IMR-90 (cell line): ENCODE results near the gene CREB5. TPM values are rescaled to one million over a fixed set of nuclear protein-coding genes. Genes with fewer than 3 reads are reported as not detected.

ENCODE experiments used
- ATAC-seq: fragments of 200-7000 bp; cut with Tn5 transposase; 2 replicates; pipeline ENCODE4 v1.9.1; 2020; ENCODE audit warnings: low read depth, mild to moderate bottlenecking, moderate library complexity
- BruUV-seq: library from RNA; stranded (reverse); fragments of 400-500 nt; replicated peaks from 2 replicates; lab custom pipeline; 2021; lab: Mats Ljungman, UMichigan
- CTCF ChIA-PET: fragments of 300-600 bp; formaldehyde crosslinking; extraction: SDS; loops from one replicate; lab custom pipeline; 2021; ENCODE audit warnings: antibody characterized with exemption; lab: Yijun Ruan, JAX
- POLR2A ChIA-PET: fragments of 300-600 bp; sonication (Branson Sonifier 250); formaldehyde crosslinking; loops from one replicate; lab custom pipeline; 2022; ENCODE audit warnings: antibody characterized with exemption; ENCODE audit not compliant: unreplicated experiment; lab: Charles Lee
- DNase-seq: peaks from one replicate; pipeline ENCODE4 v3.0.0; 2013
- H2AFZ ChIP-seq: replicated peaks from 2 replicates; pipeline ENCODE3; 2013; ENCODE audit warnings: low read length, mild to moderate bottlenecking; ENCODE audit not compliant: poor library complexity
- H2AK5ac ChIP-seq: 2 replicates; pipeline ENCODE4 v1.6.1; 2013; ENCODE audit warnings: low read depth, low read length, inconsistent platforms
- H2AK9ac ChIP-seq: replicated peaks from 2 replicates; pipeline ENCODE3; 2013; ENCODE audit warnings: mild to moderate bottlenecking, low read depth, low read length, moderate library complexity; ENCODE audit not compliant: poor library complexity
- H2BK120ac ChIP-seq: 2 replicates; pipeline ENCODE4 v1.6.1; 2013; ENCODE audit warnings: low read depth, low read length, inconsistent platforms
- H2BK15ac ChIP-seq: 3 replicates; pipeline ENCODE4 v1.6.1; 2013; ENCODE audit warnings: low read depth, low read length, inconsistent platforms
- H2BK20ac ChIP-seq: 2 replicates; pipeline ENCODE4 v1.6.1; 2013; ENCODE audit warnings: low read depth, mild to moderate bottlenecking, inconsistent platforms, low read length, moderate library complexity
- H2BK5ac ChIP-seq: 2 replicates; pipeline ENCODE4 v1.6.1; 2013; ENCODE audit warnings: mild to moderate bottlenecking, low read depth, low read length, inconsistent platforms; ENCODE audit not compliant: poor library complexity, severe bottlenecking
- H3K14ac ChIP-seq: replicated peaks from 2 replicates; pipeline ENCODE4 v1.6.1; 2013; ENCODE audit warnings: low read depth, low read length, inconsistent platforms
- H3K18ac ChIP-seq: 2 replicates; pipeline ENCODE4 v1.6.1; 2013; ENCODE audit warnings: low read depth, low read length, control low read depth
- H3K23ac ChIP-seq: 2 replicates; pipeline ENCODE4 v1.6.1; 2013; ENCODE audit warnings: low read depth, low read length, inconsistent platforms
- H3K27ac ChIP-seq: 2 replicates; pipeline ENCODE4 v1.5.1; 2013; ENCODE audit warnings: mild to moderate bottlenecking, control low read depth, low read length; ENCODE audit not compliant: insufficient read depth
- H3K27me3 ChIP-seq: 2 replicates; pipeline ENCODE4 v1.6.1; 2013; ENCODE audit warnings: low read length; ENCODE audit not compliant: control insufficient read depth, insufficient read depth
- H3K36me3 ChIP-seq: 2 replicates; pipeline ENCODE4 v1.6.1; 2013; ENCODE audit warnings: low read length, mixed read lengths; ENCODE audit not compliant: control insufficient read depth, insufficient read depth
- H3K4ac ChIP-seq: 2 replicates; pipeline ENCODE4 v1.6.1; 2013; ENCODE audit warnings: low read depth, low read length, inconsistent platforms
- H3K4me1 ChIP-seq: 2 replicates; pipeline ENCODE4 v1.6.1; 2013; ENCODE audit warnings: low read length, mixed read lengths; ENCODE audit not compliant: control insufficient read depth, insufficient read depth
- H3K4me2 ChIP-seq: 2 replicates; pipeline ENCODE4 v1.6.1; 2013; ENCODE audit warnings: low read depth, mild to moderate bottlenecking, control low read depth, low read length, moderate library complexity
- H3K4me3 ChIP-seq: 2 replicates; pipeline ENCODE4 v1.5.1; 2013; ENCODE audit warnings: low read depth, mild to moderate bottlenecking, control low read depth, low read length, moderate library complexity; ENCODE audit not compliant: insufficient read depth
- H3K56ac ChIP-seq: 2 replicates; pipeline ENCODE4 v1.6.1; 2013; ENCODE audit warnings: low read length, inconsistent platforms; ENCODE audit not compliant: insufficient read depth; ENCODE audit errors: extremely low read depth
- H3K79me1 ChIP-seq, 2 experiments: 2 replicates each; pipeline ENCODE4 v1.6.1; 2013; ENCODE audit warnings: low read length in 2 of 2, inconsistent platforms in 1 of 2, low read depth in 1 of 2
- H3K9ac ChIP-seq: 2 replicates; pipeline ENCODE4 v1.6.1; 2013; ENCODE audit warnings: low read depth, low read length, control low read depth
- H3K9me1 ChIP-seq: 2 replicates; pipeline ENCODE4 v1.6.1; 2013; ENCODE audit warnings: low read length, inconsistent platforms; ENCODE audit not compliant: insufficient read depth
- H3K9me3 ChIP-seq: 2 replicates; pipeline ENCODE4 v1.6.1; 2013; ENCODE audit warnings: low read length; ENCODE audit not compliant: control insufficient read depth, insufficient read depth
- H4K20me1 ChIP-seq: 2 replicates; pipeline ENCODE4 v1.6.1; 2013; ENCODE audit warnings: low read length, inconsistent platforms; ENCODE audit not compliant: insufficient read depth
- H4K5ac ChIP-seq: 2 replicates; pipeline ENCODE4 v1.6.1; 2013; ENCODE audit warnings: mild to moderate bottlenecking, low read depth, low read length, control low read depth
- H4K8ac ChIP-seq, 2 experiments: 2 replicates each; pipeline ENCODE4 v1.6.1; 2013; ENCODE audit warnings: low read depth in 2 of 2, low read length in 2 of 2, control low read depth in 1 of 2, inconsistent platforms in 1 of 2
- H4K91ac ChIP-seq: 2 replicates; pipeline ENCODE4 v1.6.1; 2013; ENCODE audit warnings: low read depth, low read length, inconsistent platforms; ENCODE audit not compliant: insufficient read depth
- CHD1 ChIP-seq: IDR thresholded peaks from 2 replicates; pipeline ENCODE4 v1.6.1; 2012; ENCODE audit warnings: low read depth, low read length, improper control_type of control experiment
- FOS ChIP-seq: fragments of 150-350 bp; IDR thresholded peaks from 2 replicates; pipeline ENCODE4 v1.6.1; 2016; ENCODE audit warnings: low read depth, low read length
- MAZ ChIP-seq: IDR thresholded peaks from 2 replicates; pipeline ENCODE4 v1.6.1; 2012; ENCODE audit warnings: low read depth, mild to moderate bottlenecking, low read length, improper control_type of control experiment, moderate library complexity, borderline replicate concordance
- NFE2L2 ChIP-seq: fragments of 150-350 bp; IDR thresholded peaks from 2 replicates; pipeline ENCODE4 v1.6.1; 2016; ENCODE audit warnings: low read depth, mild to moderate bottlenecking, low read length
- RAD21 ChIP-seq: IDR thresholded peaks from 2 replicates; pipeline ENCODE4 v1.6.1; 2012; ENCODE audit warnings: low read length, improper control_type of control experiment
- RCOR1 ChIP-seq: IDR thresholded peaks from 2 replicates; pipeline ENCODE4 v1.6.1; 2012; ENCODE audit warnings: mild to moderate bottlenecking, low read length, improper control_type of control experiment; ENCODE audit not compliant: insufficient replicate concordance
- RFX5 ChIP-seq: IDR thresholded peaks from 2 replicates; pipeline ENCODE4 v1.8.0; 2012; ENCODE audit warnings: low read depth, mild to moderate bottlenecking, low read length, moderate library complexity
- WGBS, 2 experiments: methylation state at CpG; one replicate each; pipeline versions ENCODE4 v1.1.5 to v1.1.7; 2013; ENCODE audit warnings: missing lambda C conversion rate in 2 of 2; ENCODE audit not compliant: insufficient read length in 1 of 2; ENCODE audit errors: extremely low coverage in 2 of 2; 5-methylcytosine and 5-hydroxymethylcytosine counted together
- dilution Hi-C: fragments of 300-500 bp; cut with HindIII; formaldehyde crosslinking; loops from one replicate; pipeline ENCODE4 v1.14.3; 2018; ENCODE audit warnings: low sequenced_read_pairs; ENCODE audit not compliant: unreplicated experiment
- in situ Hi-C: fragments of 300-500 bp; cut with MboI; formaldehyde crosslinking; loops from 3 replicates; pipeline ENCODE4 v1.14.3; 2019; ENCODE audit warnings: low sequenced_read_pairs, inconsistent platforms, mixed read lengths
- intact Hi-C: fragments of 100-400 bp; cut with micrococcal nuclease; formaldehyde crosslinking; loops from 2 replicates; pipeline ENCODE4 v1.10.0; 2022
- polyA plus RNA-seq, 3 experiments: library from polyadenylated mRNA; depleted of rRNA; stranded (reverse); fragments of >200 nt; gene quantifications; 2 replicates each; pipeline ENCODE4 v1.2.3, GENCODE V29; 2012; ENCODE audit warnings: low replicate concordance in 1 of 3
- total RNA-seq: library from RNA; depleted of rRNA; stranded (reverse); fragments of >200 nt; gene quantifications from 2 replicates; pipeline ENCODE4 v1.2.3, GENCODE V29; 2012
- TF ChIP-seq, protein P1 (sequence below): fragments of 150-350 bp; IDR thresholded peaks from 2 replicates; pipeline ENCODE4 v1.6.1; 2016; ENCODE audit warnings: low read depth, mild to moderate bottlenecking, low read length, moderate library complexity, borderline replicate concordance
- TF ChIP-seq, protein P2 (sequence below): conservative IDR thresholded peaks from 2 replicates; pipeline ENCODE4 v1.5.1; 2012; ENCODE audit warnings: mild to moderate bottlenecking, low read depth, low read length, improper control_type of control experiment

The CREB5 gene
- total and polyA plus RNA-seq, 2 of the 4 experiments (the other 2 are of a cell fraction), result 7.3 to 13.1 TPM

DNA sequence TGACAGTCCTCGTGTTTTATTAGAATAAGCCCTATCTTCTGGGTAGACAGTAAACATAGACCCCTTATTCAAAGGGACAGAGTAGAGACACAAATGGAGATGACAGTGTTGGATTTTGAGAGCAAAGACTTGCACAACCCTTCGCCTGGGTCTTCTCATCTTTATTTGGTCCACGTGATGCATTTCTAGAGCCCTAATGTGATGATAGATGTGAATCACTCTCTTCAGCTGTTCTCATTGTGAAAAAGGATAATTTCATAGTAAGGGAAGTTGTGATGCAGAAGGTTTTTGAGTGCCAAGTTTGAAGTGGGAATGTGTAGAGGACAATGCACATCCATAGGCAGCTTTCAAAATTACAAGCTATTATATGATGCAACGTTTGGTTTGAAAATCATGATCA, 86.3 kb downstream of the CREB5 start:
- H3K79me1 ChIP-seq, result no peaks in the 10 kb centered on the region
- H3K4me3 ChIP-seq, result no peak overlapping the region
- no peak overlapping the region for H4K91ac ChIP-seq
- H4K20me1 ChIP-seq, result no peaks in the 10 kb centered on the region
- no peak overlapping the region for H4K5ac ChIP-seq
- H3K27ac ChIP-seq, result no peak overlapping the region
- H3K9me1 ChIP-seq, result no peaks in the 10 kb centered on the region
- dilution Hi-C loops (no loop called here), in situ Hi-C loops (no loop called here), intact Hi-C loops (no loop called here)
- WGBS, 2 experiments, result no CpG with 5 or more reads among the region's 4 CpGs
- H3K14ac ChIP-seq, result no peak overlapping the region
- no peak overlapping the region for H2BK5ac ChIP-seq
- no peaks in the 10 kb centered on the region for H3K9me3 ChIP-seq
- H3K36me3 ChIP-seq, result 0 out of 2 replicates have a peak, but pooled peaks cover 2% of the 10 kb centered on the region
- no peak overlapping the region for H2BK20ac ChIP-seq
- H3K27me3 ChIP-seq, result no peaks in the 10 kb centered on the region
- H2BK15ac ChIP-seq, result no peak overlapping the region
- DNase-seq (no peak), ATAC-seq (no peak)
- no TSS peak for BruUV-seq
- no peak overlapping the region for H2AK9ac ChIP-seq
- no peak overlapping the region for H3K56ac ChIP-seq
- TF ChIP-seq RFX5, result no peak
- no peak for TF ChIP-seq RAD21
- no peak for TF ChIP-seq MAZ
- no peak for TF ChIP-seq NFE2L2
- no peak for TF ChIP-seq FOS
- TF ChIP-seq RCOR1, result no peak
- TF ChIP-seq, protein P1, sequence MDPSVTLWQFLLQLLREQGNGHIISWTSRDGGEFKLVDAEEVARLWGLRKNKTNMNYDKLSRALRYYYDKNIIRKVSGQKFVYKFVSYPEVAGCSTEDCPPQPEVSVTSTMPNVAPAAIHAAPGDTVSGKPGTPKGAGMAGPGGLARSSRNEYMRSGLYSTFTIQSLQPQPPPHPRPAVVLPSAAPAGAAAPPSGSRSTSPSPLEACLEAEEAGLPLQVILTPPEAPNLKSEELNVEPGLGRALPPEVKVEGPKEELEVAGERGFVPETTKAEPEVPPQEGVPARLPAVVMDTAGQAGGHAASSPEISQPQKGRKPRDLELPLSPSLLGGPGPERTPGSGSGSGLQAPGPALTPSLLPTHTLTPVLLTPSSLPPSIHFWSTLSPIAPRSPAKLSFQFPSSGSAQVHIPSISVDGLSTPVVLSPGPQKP, result no peak
- TF ChIP-seq, protein P2, sequence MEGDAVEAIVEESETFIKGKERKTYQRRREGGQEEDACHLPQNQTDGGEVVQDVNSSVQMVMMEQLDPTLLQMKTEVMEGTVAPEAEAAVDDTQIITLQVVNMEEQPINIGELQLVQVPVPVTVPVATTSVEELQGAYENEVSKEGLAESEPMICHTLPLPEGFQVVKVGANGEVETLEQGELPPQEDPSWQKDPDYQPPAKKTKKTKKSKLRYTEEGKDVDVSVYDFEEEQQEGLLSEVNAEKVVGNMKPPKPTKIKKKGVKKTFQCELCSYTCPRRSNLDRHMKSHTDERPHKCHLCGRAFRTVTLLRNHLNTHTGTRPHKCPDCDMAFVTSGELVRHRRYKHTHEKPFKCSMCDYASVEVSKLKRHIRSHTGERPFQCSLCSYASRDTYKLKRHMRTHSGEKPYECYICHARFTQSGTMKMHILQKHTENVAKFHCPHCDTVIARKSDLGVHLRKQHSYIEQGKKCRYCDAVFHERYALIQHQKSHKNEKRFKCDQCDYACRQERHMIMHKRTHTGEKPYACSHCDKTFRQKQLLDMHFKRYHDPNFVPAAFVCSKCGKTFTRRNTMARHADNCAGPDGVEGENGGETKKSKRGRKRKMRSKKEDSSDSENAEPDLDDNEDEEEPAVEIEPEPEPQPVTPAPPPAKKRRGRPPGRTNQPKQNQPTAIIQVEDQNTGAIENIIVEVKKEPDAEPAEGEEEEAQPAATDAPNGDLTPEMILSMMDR, result no peak
- TF ChIP-seq CHD1, result no peak
- H2AFZ ChIP-seq, result no peak overlapping the region
- H3K4me1 ChIP-seq, result no peaks in the 10 kb centered on the region
- H3K9ac ChIP-seq, result no peak overlapping the region
- no peak overlapping the region for H3K23ac ChIP-seq
- H3K18ac ChIP-seq, result no peak overlapping the region
- H3K4ac ChIP-seq, result no peak overlapping the region
- H2BK120ac ChIP-seq, result no peak overlapping the region
- ChIA-PET CTCF (interaction anchor here (0.5 kb wide), 1 partner anchor 19 kb away, joined by 4 read pairs; no protein-coding TSS in a partner anchor), POLR2A (no interaction called here)
- no peak overlapping the region for H2AK5ac ChIP-seq
- no peak overlapping the region for H3K4me2 ChIP-seq
- H4K8ac ChIP-seq, result no peak overlapping the region
